Motor neuron (in vitro differentiated cells): ENCODE results near the gene PNKP. TPM values are rescaled to one million over a fixed set of nuclear protein-coding genes. Genes with fewer than 3 reads are reported as not detected.
A peak's percentile ranks its signal among the peaks of the same experiment; 100 is the strongest.

Experiments used
- ATAC-seq, 8 experiments: fragments of 200-7000 bp; cut with Tn5 transposase; replicated peaks in 6 of 8; 2 replicates each; pipeline ENCODE4 v1.8.0; 2021; ENCODE audit warnings: mild to moderate bottlenecking in 8 of 8, moderate library complexity in 8 of 8
- H3K27ac ChIP-seq, 2 donors: fragments of 250-450 bp; sonication (Bioruptor Pico); 2 replicates each; pipeline ENCODE4 v1.9.0; 2021; ENCODE audit warnings: antibody characterized with exemption in 2 of 2, mild to moderate bottlenecking in 2 of 2, moderate library complexity in 1 of 2
- H3K4me1 ChIP-seq, 2 donors: fragments of 250-450 bp; sonication (Bioruptor Pico); replicated peaks in 1 of 2; 2 replicates each; pipeline ENCODE4 v1.6.1; 2021; ENCODE audit warnings: antibody characterized with exemption in 2 of 2, mild to moderate bottlenecking in 2 of 2, moderate library complexity in 1 of 2
- H3K4me3 ChIP-seq, 5 donors: fragments of 250-450 bp; sonication (Bioruptor Pico); 2 replicates each; pipeline ENCODE4 v1.9.0; 2021; ENCODE audit warnings: antibody characterized with exemption in 5 of 5, mild to moderate bottlenecking in 5 of 5, moderate library complexity in 4 of 5
- WGBS, 10 experiments: fragments of 450-650 bp; shearing (Covaris generic); methylation state at CpG; one replicate each; pipeline ENCODE4 v1.0.0; 2022; 5-methylcytosine and 5-hydroxymethylcytosine counted together
- in situ Hi-C, 9 experiments: fragments of 400-800 bp; cut with MboI; loops; one replicate each; pipeline ENCODE4 v1.15.0; 2021; ENCODE audit warnings: low sequenced_read_pairs in 9 of 9, low pct_unique_long_range_greater_than_20kb in 2 of 9; ENCODE audit not compliant: unreplicated experiment in 9 of 9
- total RNA-seq, 8 experiments: library from RNA; unstranded; fragments of 300-600 nt; gene quantifications; 2 replicates each; pipeline versions ENCODE4 v1.2.3 to v1.2.4, GENCODE V29; 2022

Gene PNKP
- total RNA-seq: 10 to 100 TPM; 22.8 to 85.2 (median 29.9) TPM

GRCh38 chr19:49866933-49867782 is at the start of gene PNKP:
PNKP (minus strand) TSS chr19:49867576; CDS start chr19:49867204, 372 bp downstream.
- peak; percentile 44 to 61 (median 55) for ATAC-seq
- 0 to 7% (median 2%) methylated on average over 3 to 16 of the region's 65 CpGs; no CpG with 5 or more reads in 1 of the 10 experiments for WGBS, 10 experiments
- Histone ChIP-seq H3K4me3 (peak within 1 kb of the TSS; percentile 97 to 100 (median 98)), H3K27ac (peak within 1 kb of the TSS; percentile 89 to 94), H3K4me1 (peaks cover 15 to 18% of the 10 kb centered on the region in 2 donors)
- in situ Hi-C loops: no loop called here

- in situ Hi-C loops: no loop called here
- ATAC-seq: no peak
- WGBS, 10 experiments: 88 to 100% (median 100%) methylated on average over 1 to 6 of the region's 6 CpGs; no CpG with 5 or more reads in 4 of the 10 experiments
- H3K4me1 ChIP-seq: peaks cover 0 to 5% of the 10 kb centered on the region in 2 donors
- no peak overlapping the region for H3K4me3 ChIP-seq
- H3K27ac ChIP-seq: no peak overlapping the region
Observed at GRCh38 chr19:49915271-49915670, 47.9 kb upstream of the PNKP start.

- no peak for ATAC-seq
- 60 to 100% (median 100%) methylated on average over 1 to 5 of the region's 10 CpGs; no CpG with 5 or more reads in 1 of the 10 experiments for WGBS, 10 experiments
- in situ Hi-C loops: no loop called here
- peaks cover 0 to 5% of the 10 kb centered on the region in 2 donors for H3K4me1 ChIP-seq
- no peak overlapping the region for H3K27ac ChIP-seq
- no peak overlapping the region for H3K4me3 ChIP-seq
Observed at GRCh38 chr19:49913720-49914119, 46.3 kb upstream of the PNKP start.

- in situ Hi-C loops: no loop called here
- Histone ChIP-seq H3K4me3 (no peak overlapping the region), H3K27ac (no peak overlapping the region), H3K4me1 (peaks cover 0 to 5% of the 10 kb centered on the region in 2 donors)
- ATAC-seq: peak in 4 of 8 experiments; percentile 20 to 75 (median 42)
- WGBS, 10 experiments: 80 to 100% (median 92%) methylated on average over 1 to 13 of the region's 21 CpGs; no CpG with 5 or more reads in 3 of the 10 experiments
Observed at GRCh38 chr19:49912965-49913685, 45.7 kb upstream of the PNKP start.

GRCh38 chr19:49911381-49912145 is 44.2 kb upstream of the PNKP start:
- peaks cover 0 to 5% of the 10 kb centered on the region in 2 donors for H3K4me1 ChIP-seq
- in situ Hi-C loops: no loop called here
- no peak overlapping the region for H3K4me3 ChIP-seq
- 62 to 100% (median 73%) methylated on average over 1 to 8 of the region's 9 CpGs; no CpG with 5 or more reads in 4 of the 10 experiments for WGBS, 10 experiments
- peak in 1 of 8 experiments; percentile 27 for ATAC-seq
- H3K27ac ChIP-seq: peak overlapping the region in 1 of 2 donors; percentile 43

GRCh38 chr19:49910179-49910578 is 42.8 kb upstream of the PNKP start:
- Histone ChIP-seq H3K4me3 (no peak overlapping the region), H3K27ac (no peak overlapping the region), H3K4me1 (peaks cover 0 to 5% of the 10 kb centered on the region in 2 donors)
- 93 to 100% (median 100%) methylated on average over 1 to 2 of the region's 5 CpGs; no CpG with 5 or more reads in 7 of the 10 experiments for WGBS, 10 experiments
- in situ Hi-C loops: no loop called here
- no peak for ATAC-seq

GRCh38 chr19:49908480-49909420 is 41.4 kb upstream of the PNKP start:
- in situ Hi-C loops: no loop called here

GRCh38 chr19:49907745-49908446 is 40.5 kb upstream of the PNKP start:
- Histone ChIP-seq H3K4me3 (no peak overlapping the region), H3K27ac (no peak overlapping the region), H3K4me1 (peaks cover 0 to 5% of the 10 kb centered on the region in 2 donors)
- in situ Hi-C loops: no loop called here
- 84 to 100% (median 95%) methylated on average over 1 to 11 of the region's 23 CpGs; no CpG with 5 or more reads in 1 of the 10 experiments for WGBS, 10 experiments
- no peak for ATAC-seq

More at GRCh38 chr19:49908480-49909420, 41.4 kb upstream of the PNKP start:
- Histone ChIP-seq H3K4me1 (peaks cover 0 to 5% of the 10 kb centered on the region in 2 donors), H3K4me3 (no peak overlapping the region), H3K27ac (no peak overlapping the region)
- no peak for ATAC-seq
- 80 to 96% (median 93%) methylated on average over 1 to 20 of the region's 37 CpGs; no CpG with 5 or more reads in 7 of the 10 experiments for WGBS, 10 experiments

- H3K4me1 ChIP-seq: peaks cover 0 to 5% of the 10 kb centered on the region in 2 donors
- H3K27ac ChIP-seq: no peak overlapping the region
- no peak overlapping the region for H3K4me3 ChIP-seq
- ATAC-seq: peak in 3 of 8 experiments; percentile 19 to 34 (median 34)
- WGBS, 10 experiments: 0 to 92% (median 68%) methylated on average over 1 to 11 of the region's 16 CpGs; no CpG with 5 or more reads in 1 of the 10 experiments
- in situ Hi-C loops: no loop called here
Observed at GRCh38 chr19:49906879-49907564, 39.6 kb upstream of the PNKP start.

GRCh38 chr19:49904136-49904535 is 36.8 kb upstream of the PNKP start:
- in situ Hi-C loops: no loop called here
- ATAC-seq: no peak
- WGBS, 10 experiments: 82 to 93% (median 90%) methylated on average over 3 to 5 of the region's 6 CpGs; no CpG with 5 or more reads in 6 of the 10 experiments
- no peak overlapping the region for H3K27ac ChIP-seq
- H3K4me3 ChIP-seq: no peak overlapping the region
- H3K4me1 ChIP-seq: no peaks in the 10 kb centered on the region
